ENCODE results near the gene RABGAP1L. TPM values are rescaled to one million over a fixed set of nuclear protein-coding genes. Genes with fewer than 3 reads are reported as not detected.

Gene RABGAP1L
- total and polyA plus RNA-seq, 2 donors (not counting 3 experiments of a cell fraction or from before 2014, with no cell fraction given), result 6.4 to 22.2 TPM

- Histone ChIP-seq H3K4me3 (replicated peaks in 1 of 3; ENCODE audit: insufficient read depth in 1 of 3, low read depth in 1 of 3, low read length in 3 of 3) (no peak overlapping the region), H3K4me1 (ENCODE audit: control insufficient read depth, extremely low read depth, insufficient read depth, low read length) (peaks cover 3% of the 10 kb centered on the region), H3K36me3 (ENCODE audit: control insufficient read depth in 2 of 2, extremely low read depth in 1 of 2, insufficient read depth in 2 of 2, low read length in 2 of 2) (no peaks in the 10 kb centered on the region), H3K27me3 (ENCODE audit: control insufficient read depth in 2 of 2, insufficient read depth in 2 of 2, low read length in 2 of 2) (no peaks in the 10 kb centered on the region), H3K9me1 (replicated peaks; ENCODE audit: control insufficient read depth, extremely low read depth, insufficient read depth, low read length) (no peaks in the 10 kb centered on the region), H3K27ac (ENCODE audit: insufficient read depth, low read depth, low read length) (no peak overlapping the region), H3K79me2 (ENCODE audit: control insufficient read depth, insufficient read depth, low read length) (peaks cover 2% of the 10 kb centered on the region), H4K20me1 (replicated peaks; ENCODE audit: control insufficient read depth, extremely low read depth, insufficient read depth, low read length) (no peaks in the 10 kb centered on the region), H3K4me2 (ENCODE audit: insufficient read depth, low read length) (no peak overlapping the region), H2AFZ (ENCODE audit: low read depth, low read length) (no peak overlapping the region), H3K9me3 (replicated peaks; ENCODE audit: control insufficient read depth, insufficient read depth, low read length) (no peaks in the 10 kb centered on the region), H3K9ac (replicated peaks; ENCODE audit: extremely low read depth, insufficient read depth, low read length) (no peak overlapping the region)
- BruUV-seq (replicated peaks), result no TSS peak
- intact Hi-C loops (cut with micrococcal nuclease) (no loop called here), dilution Hi-C loops (cut with MboI; ENCODE audit: extremely low pct_ligation_motif_present, low sequenced_read_pairs) (no loop called here)
- FAIRE-seq (no peak), DNase-seq (ENCODE audit: low read depth, low spot score) (no peak)
- POLR2A ChIA-PET, result no interaction called here
- CTCF ChIA-PET, result no interaction called here
- TF ChIP-seq POLR2AphosphoS5 (IDR thresholded peaks at IDR 0.05; ENCODE audit: insufficient read depth, low read depth, low read length) (no peak), JUN (IDR thresholded peaks at IDR 0.05; ENCODE audit: borderline replicate concordance, insufficient read depth, insufficient read length, low read depth) (no peak), EZH2 (IDR thresholded peaks at IDR 0.05; ENCODE audit: borderline replicate concordance, low read depth, low read length, severe bottlenecking) (no peak), CTCF (IDR thresholded peaks at IDR 0.05; ENCODE audit: extremely low read depth in 1 of 2, insufficient read depth in 1 of 2, low read depth in 1 of 2, low read length in 2 of 2) (no peak), GATA2 (IDR thresholded peaks at IDR 0.05; ENCODE audit: insufficient read depth, insufficient read length, low read depth, low read length) (no peak), FOS (IDR thresholded peaks at IDR 0.05; ENCODE audit: borderline replicate concordance, insufficient read depth, low read length) (no peak), POLR2A (IDR thresholded peaks at IDR 0.05; ENCODE audit: low read depth, low read length) (no peak), MYC (IDR thresholded peaks at IDR 0.05; ENCODE audit: low read depth, low read length) (no peak), MAX (IDR thresholded peaks at IDR 0.05; ENCODE audit: insufficient read depth, insufficient read length) (no peak)
These were observed 5.5 kb downstream of the RABGAP1L start for GRCh38 chr1:174164826-174165225.

Measured in endothelial cell of umbilical vein (primary cell).